HG03442 (cell line): ENCODE data around the gene ZNF117.
"Not testable (repeated sequence)": the region's sequence is repeated elsewhere in the genome, so short reads cannot be mapped to it uniquely, and the experiment has no call there.

Experiments
- ATAC-seq: cut with Tn5 transposase; IDR thresholded peaks from one replicate; pipeline ENCODE4 v1.9.1; 2021; ENCODE audit warnings: mild to moderate bottlenecking, moderate library complexity; ENCODE audit not compliant: unreplicated experiment

ZNF117 gene

GRCh38 chr7:64990936-64991335 lies at the start of gene ZNF117:
ZNF117 (minus strand) TSS chr7:64991036.
- no peak for ATAC-seq

- peak; percentile 11 for ATAC-seq
Measured at GRCh38 chr7:65038767-65039166, 47.9 kb upstream of the ZNF117 start.

GRCh38 chr7:65037740-65038688 lies 47.2 kb upstream of the ZNF117 start:
- ATAC-seq: peak; percentile 91

- ATAC-seq: not testable (repeated sequence)
Measured at GRCh38 chr7:65036526-65036925, 45.7 kb upstream of the ZNF117 start.

GRCh38 chr7:65035469-65035868 lies 44.6 kb upstream of the ZNF117 start:
- not testable (repeated sequence) for ATAC-seq

GRCh38 chr7:65034120-65034782 lies 43.4 kb upstream of the ZNF117 start:
- ATAC-seq: not testable (repeated sequence)

- ATAC-seq: not testable (repeated sequence)
Measured at GRCh38 chr7:65033391-65033790, 42.6 kb upstream of the ZNF117 start.

- ATAC-seq: not testable (repeated sequence)
Measured at GRCh38 chr7:65025023-65025422, 34.2 kb upstream of the ZNF117 start.

- ATAC-seq: not testable (repeated sequence)
Measured at GRCh38 chr7:65020978-65021377, 30.1 kb upstream of the ZNF117 start.

GRCh38 chr7:65009881-65010280 lies 19.0 kb upstream of the ZNF117 start:
- not testable (repeated sequence) for ATAC-seq

- not testable (repeated sequence) for ATAC-seq
Measured at GRCh38 chr7:65009394-65009793, 18.6 kb upstream of the ZNF117 start.

- ATAC-seq: not testable (repeated sequence)
Measured at GRCh38 chr7:65007036-65007435, 16.2 kb upstream of the ZNF117 start.

- ATAC-seq: peak; percentile 100
Measured at GRCh38 chr7:65006094-65006992, 15.5 kb upstream of the ZNF117 start, which contains the start of gene ERV3-1. ERV3-1 (minus strand) TSS chr7:65006687; CDS start chr7:64993026, 13,661 bp downstream.

- ATAC-seq: no peak
Measured at GRCh38 chr7:65004575-65004974, 13.7 kb upstream of the ZNF117 start.

GRCh38 chr7:65002972-65003585 lies 12.2 kb upstream of the ZNF117 start:
- no peak for ATAC-seq

GRCh38 chr7:65001291-65001814 lies 10.5 kb upstream of the ZNF117 start:
- ATAC-seq: no peak

- ATAC-seq: peak; percentile 57
Measured at GRCh38 chr7:64999165-65000004, 8.5 kb upstream of the ZNF117 start.

- ATAC-seq: no peak
Measured at GRCh38 chr7:64998865-64999164, 8.0 kb upstream of the ZNF117 start.

GRCh38 chr7:64997927-64998391 lies 7.1 kb upstream of the ZNF117 start:
- no peak for ATAC-seq
